Panc1 (cell line): ENCODE measurements around the gene SLC2A14.
"Not testable (repeated sequence)": the region's sequence is repeated elsewhere in the genome, so short reads cannot be mapped to it uniquely, and the experiment has no call there.

Source experiments
- POLR2AphosphoS5 ChIP-seq: IDR thresholded peaks from 2 replicates; pipeline ENCODE4 v1.6.1; 2012; ENCODE audit warnings: mild to moderate bottlenecking, low read depth, low read length, moderate library complexity
- REST ChIP-seq, 2 experiments: IDR thresholded peaks; 2 replicates each; pipeline ENCODE4 v1.6.1; 2011 to 2012; ENCODE audit warnings: low read depth in 2 of 2, control low read depth in 1 of 2, low read length in 1 of 2, mild to moderate bottlenecking in 1 of 2, moderate library complexity in 1 of 2; ENCODE audit not compliant: insufficient read depth in 1 of 2
- TCF7L2 ChIP-seq: IDR thresholded peaks from 2 replicates; pipeline ENCODE4 v1.6.1; 2011; ENCODE audit warnings: mild to moderate bottlenecking, low read depth, low read length, inconsistent platforms
- TF ChIP-seq, protein P1 (sequence below): fragments of 450-650 bp; IDR thresholded peaks from 2 replicates; pipeline ENCODE4 v1.5.1; 2017; ENCODE audit warnings: mild to moderate bottlenecking

- TF ChIP-seq, protein P1, sequence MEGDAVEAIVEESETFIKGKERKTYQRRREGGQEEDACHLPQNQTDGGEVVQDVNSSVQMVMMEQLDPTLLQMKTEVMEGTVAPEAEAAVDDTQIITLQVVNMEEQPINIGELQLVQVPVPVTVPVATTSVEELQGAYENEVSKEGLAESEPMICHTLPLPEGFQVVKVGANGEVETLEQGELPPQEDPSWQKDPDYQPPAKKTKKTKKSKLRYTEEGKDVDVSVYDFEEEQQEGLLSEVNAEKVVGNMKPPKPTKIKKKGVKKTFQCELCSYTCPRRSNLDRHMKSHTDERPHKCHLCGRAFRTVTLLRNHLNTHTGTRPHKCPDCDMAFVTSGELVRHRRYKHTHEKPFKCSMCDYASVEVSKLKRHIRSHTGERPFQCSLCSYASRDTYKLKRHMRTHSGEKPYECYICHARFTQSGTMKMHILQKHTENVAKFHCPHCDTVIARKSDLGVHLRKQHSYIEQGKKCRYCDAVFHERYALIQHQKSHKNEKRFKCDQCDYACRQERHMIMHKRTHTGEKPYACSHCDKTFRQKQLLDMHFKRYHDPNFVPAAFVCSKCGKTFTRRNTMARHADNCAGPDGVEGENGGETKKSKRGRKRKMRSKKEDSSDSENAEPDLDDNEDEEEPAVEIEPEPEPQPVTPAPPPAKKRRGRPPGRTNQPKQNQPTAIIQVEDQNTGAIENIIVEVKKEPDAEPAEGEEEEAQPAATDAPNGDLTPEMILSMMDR, result not testable (repeated sequence)
- TF ChIP-seq TCF7L2; POLR2AphosphoS5; REST (IDR thresholded peaks at IDR 0.05; ENCODE audit: insufficient read depth in 1 of 2, low read depth in 2 of 2, low read length in 1 of 2): not testable (repeated sequence)
Observed at GRCh38 chr12:7839848-7840247, 32.9 kb downstream of the SLC2A14 start.
